K562 (cell line): Measurements from ENCODE around the gene NECAB3. TPM values are rescaled to one million over a fixed set of nuclear protein-coding genes. Genes with fewer than 3 reads are reported as not detected.
A peak's percentile ranks its signal among the peaks of the same experiment; 100 is the strongest.

Experiments
- ARID1B ChIP-seq: fragments of 450-650 bp; IDR thresholded peaks from 2 replicates; pipeline ENCODE4 v1.6.1; 2016; ENCODE audit warnings: antibody characterized with exemption, mild to moderate bottlenecking, inconsistent platforms
- ARNT ChIP-seq, 2 experiments: fragments of 450-650 bp; IDR thresholded peaks; 2 replicates each; pipeline ENCODE4 v1.6.1; 2016; ENCODE audit warnings: mild to moderate bottlenecking in 1 of 2
- CHD2 ChIP-seq: IDR thresholded peaks from 2 replicates; pipeline ENCODE4 v1.6.1; 2011; ENCODE audit warnings: low read depth, low read length
- CREB1 ChIP-seq, 2 experiments: sonication (generic) in 1 of 2; formaldehyde crosslinking in 1 of 2; IDR thresholded peaks; 2 replicates each; pipeline versions ENCODE4 v1.6.1 to v1.8.0; 2012 to 2022; ENCODE audit warnings: inconsistent platforms in 1 of 2, mild to moderate bottlenecking in 1 of 2, missing genetic modification reagents in 1 of 2, moderate library complexity in 1 of 2
- CREM ChIP-seq: IDR thresholded peaks from 2 replicates; pipeline ENCODE4 v1.6.1; 2014; ENCODE audit warnings: antibody characterized with exemption, low read depth
- ELF4 ChIP-seq: fragments of 450-650 bp; formaldehyde crosslinking; IDR thresholded peaks from 2 replicates; pipeline ENCODE4 v1.4.0; 2022; ENCODE audit warnings: missing genetic modification characterization
- EP400 ChIP-seq: fragments of 450-650 bp; IDR thresholded peaks from 2 replicates; pipeline ENCODE4 v1.6.1; 2017; ENCODE audit warnings: antibody characterized with exemption, mild to moderate bottlenecking, moderate library complexity
- FOXK2 ChIP-seq, 2 experiments: fragments of 450-650 bp; IDR thresholded peaks in 1 of 2; conservative IDR thresholded peaks in 1 of 2; 2 replicates each; pipeline ENCODE4 v1.6.1; 2016; ENCODE audit warnings: low read depth in 2 of 2, mild to moderate bottlenecking in 1 of 2
- GATAD2A ChIP-seq: fragments of 450-650 bp; IDR thresholded peaks from 2 replicates; pipeline ENCODE4 v1.6.1; 2017
- HDGF ChIP-seq: fragments of 450-650 bp; IDR thresholded peaks from 2 replicates; pipeline ENCODE4 v1.6.1; 2016
- HLTF ChIP-seq: fragments of 450-650 bp; IDR thresholded peaks from 2 replicates; pipeline ENCODE4 v1.6.1; 2016
- HMG20B ChIP-seq: fragments of 250-450 bp; sonication (Bioruptor Pico); IDR thresholded peaks from 2 replicates; pipeline ENCODE4 v1.5.0; 2021; ENCODE audit warnings: mild to moderate bottlenecking
- HOXB6 ChIP-seq: fragments of 250-450 bp; sonication (Bioruptor Pico); IDR thresholded peaks from 2 replicates; pipeline ENCODE4 v1.5.1; 2022; ENCODE audit warnings: mild to moderate bottlenecking, borderline replicate concordance
- NFIC ChIP-seq: fragments of 450-650 bp; IDR thresholded peaks from 2 replicates; pipeline ENCODE4 v1.6.1; 2017; ENCODE audit warnings: mild to moderate bottlenecking, inconsistent platforms
- POLR2B ChIP-seq: fragments of 450-650 bp; IDR thresholded peaks from 2 replicates; pipeline ENCODE4 v1.6.1; 2018; ENCODE audit warnings: low read depth; ENCODE audit not compliant: partially characterized antibody
- PTTG1 ChIP-seq: fragments of 450-650 bp; IDR thresholded peaks from 2 replicates; pipeline ENCODE4 v1.6.1; 2016; ENCODE audit warnings: low read depth, mild to moderate bottlenecking, missing genetic modification characterization, missing compliant biosample characterization
- SMARCA4 ChIP-seq: fragments of 450-650 bp; IDR thresholded peaks from 2 replicates; pipeline ENCODE4 v1.6.1; 2016
- TARDBP ChIP-seq: fragments of 450-650 bp; IDR thresholded peaks from 2 replicates; pipeline ENCODE4 v1.6.1; 2016
- ZNF124 ChIP-seq: sonication (generic); formaldehyde crosslinking; IDR thresholded peaks from 2 replicates; pipeline ENCODE4 v1.8.1; 2022; ENCODE audit warnings: missing genetic modification reagents
- ZNF282 ChIP-seq: sonication (generic); formaldehyde crosslinking; IDR thresholded peaks from 2 replicates; pipeline ENCODE4 v1.8.1; 2023; ENCODE audit warnings: missing genetic modification reagents
- polyA plus RNA-seq, 8 experiments: library from polyadenylated mRNA; depleted of rRNA in 4 of 8; stranded (reverse) in 5 of 8; unstranded in 3 of 8; fragments of >200 nt; fragmentation: Nextera tagmentation in 2 of 8; fragmentation: Illumina TruSeq in 1 of 8; extraction: Ambion mirVana in 2 of 8; extraction: Trizol in 1 of 8; gene quantifications; 2 replicates each; pipeline versions ENCODE4 v1.2.1 to v1.2.3, GENCODE V29; 2011 to 2014; ENCODE audit warnings: inconsistent platforms in 1 of 8, missing spikeins in 1 of 8
- total RNA-seq, 7 experiments: library from RNA; depleted of rRNA in 6 of 7; stranded (reverse); fragments of >200 nt in 6 of 7; fragmentation: Illumina TruSeq in 2 of 7; extraction: Trizol in 2 of 7; gene quantifications; 2 replicates each; pipeline versions ENCODE4 v1.2.1 to v1.2.3, GENCODE V29; 2011 to 2021; ENCODE audit warnings: low replicate concordance in 1 of 7
- TF ChIP-seq, protein P1 (sequence below): sonication (generic); formaldehyde crosslinking; IDR thresholded peaks from 2 replicates; pipeline ENCODE4 v1.9.0; 2022; ENCODE audit warnings: mild to moderate bottlenecking, missing genetic modification reagents
- TF ChIP-seq, protein P2 (sequence below): fragments of 250-450 bp; sonication (Bioruptor Pico); IDR thresholded peaks from 2 replicates; pipeline ENCODE4 v1.8.0; 2021; ENCODE audit warnings: moderate library complexity, mild to moderate bottlenecking, inconsistent platforms
- TF ChIP-seq, protein P3 (sequence below): sonication (generic); formaldehyde crosslinking; IDR thresholded peaks from 2 replicates; pipeline ENCODE4 v1.8.0; 2022; ENCODE audit warnings: mild to moderate bottlenecking, missing genetic modification reagents

The NECAB3 gene
- total and polyA plus RNA-seq, 9 of the 15 experiments (the other 6 are each of a cell fraction or from before 2014, with no cell fraction given): 0.94 to 63.3 (median 31.5) TPM

DNA sequence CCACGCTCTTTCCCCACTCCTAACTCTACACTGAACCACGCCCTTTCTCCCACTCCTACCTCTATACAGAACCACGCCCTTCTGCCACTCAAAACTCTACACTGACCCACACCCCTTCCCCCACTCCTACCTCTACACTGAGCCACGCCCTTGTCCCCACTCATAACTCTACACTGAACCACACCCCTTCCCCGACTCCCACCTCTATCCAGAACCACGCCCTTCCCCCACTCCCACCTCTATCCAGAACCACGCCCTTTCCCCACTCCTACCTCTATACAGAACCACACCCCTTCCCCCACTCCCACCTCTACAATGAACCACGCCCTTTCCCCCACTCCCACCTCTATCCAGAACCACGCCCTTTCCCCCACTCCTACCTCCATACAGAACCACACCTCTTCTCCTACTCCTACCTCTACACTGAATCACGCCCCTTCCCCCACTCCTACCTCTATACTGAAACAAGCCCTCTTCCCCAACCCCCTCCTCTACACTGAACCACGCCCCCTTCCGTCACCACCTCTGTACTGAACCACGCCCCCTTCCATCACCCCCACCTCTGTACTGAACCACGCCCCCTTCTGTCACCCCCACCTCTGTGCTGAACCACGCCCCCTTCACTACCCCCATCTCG, 35.8 kb upstream of the NECAB3 start (continued):
- no peak for TF ChIP-seq CREB1 (IDR thresholded peaks at IDR 0.05)
- peak; percentile 19; the same call in 1 of the 2 replicates for TF ChIP-seq CREB1 (CRISPR knock-in tag; IDR thresholded peaks at IDR 0.05)
- peak; percentile 41; the same call in 1 of the 2 replicates for TF ChIP-seq EP400
- no peak for TF ChIP-seq HMG20B (CRISPR knock-in tag)
- TF ChIP-seq TARDBP: no peak
- TF ChIP-seq ELF4 (CRISPR knock-in tag): 0 out of 2 replicates have a peak, but pooled peaks have one; percentile 22
- TF ChIP-seq POLR2B: peak; percentile 43
- no peak for TF ChIP-seq HOXB6 (CRISPR knock-in tag)
- TF ChIP-seq CREM: peak; percentile 12; the same call in 1 of the 2 replicates
- TF ChIP-seq, protein P1, sequence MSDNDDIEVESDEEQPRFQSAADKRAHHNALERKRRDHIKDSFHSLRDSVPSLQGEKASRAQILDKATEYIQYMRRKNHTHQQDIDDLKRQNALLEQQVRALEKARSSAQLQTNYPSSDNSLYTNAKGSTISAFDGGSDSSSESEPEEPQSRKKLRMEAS (CRISPR knock-in tag): no peak
- peak; percentile 41; the same call in 1 of the 2 replicates for TF ChIP-seq NFIC
- peak; percentile 49 to 68; a peak in 2 of 4 replicates for TF ChIP-seq FOXK2 (conservative IDR thresholded peaks at IDR 0.05 in 1 of 2, IDR thresholded peaks at IDR 0.05 in 1 of 2; ENCODE audit: low read depth in 2 of 2)
- TF ChIP-seq HDGF: 0 out of 2 replicates have a peak, but pooled peaks have one; percentile 78
- 0 out of 2 replicates have a peak, but pooled peaks have one; percentile 19 for TF ChIP-seq CHD2
- TF ChIP-seq SMARCA4: peak; percentile 23; the same call in 1 of the 2 replicates
- TF ChIP-seq, protein P2, sequence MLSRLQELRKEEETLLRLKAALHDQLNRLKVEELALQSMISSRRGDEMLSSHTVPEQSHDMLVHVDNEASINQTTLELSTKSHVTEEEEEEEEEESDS (CRISPR knock-in tag): no peak
- no peak for TF ChIP-seq ZNF124 (CRISPR knock-in tag)
- TF ChIP-seq HLTF: 0 out of 2 replicates have a peak, but pooled peaks have one; percentile 38
- peak in 1 of 2 experiments; percentile 36; a peak in 1 of 4 replicates for TF ChIP-seq ARNT (IDR thresholded peaks at IDR 0.05)
- TF ChIP-seq, protein P3, sequence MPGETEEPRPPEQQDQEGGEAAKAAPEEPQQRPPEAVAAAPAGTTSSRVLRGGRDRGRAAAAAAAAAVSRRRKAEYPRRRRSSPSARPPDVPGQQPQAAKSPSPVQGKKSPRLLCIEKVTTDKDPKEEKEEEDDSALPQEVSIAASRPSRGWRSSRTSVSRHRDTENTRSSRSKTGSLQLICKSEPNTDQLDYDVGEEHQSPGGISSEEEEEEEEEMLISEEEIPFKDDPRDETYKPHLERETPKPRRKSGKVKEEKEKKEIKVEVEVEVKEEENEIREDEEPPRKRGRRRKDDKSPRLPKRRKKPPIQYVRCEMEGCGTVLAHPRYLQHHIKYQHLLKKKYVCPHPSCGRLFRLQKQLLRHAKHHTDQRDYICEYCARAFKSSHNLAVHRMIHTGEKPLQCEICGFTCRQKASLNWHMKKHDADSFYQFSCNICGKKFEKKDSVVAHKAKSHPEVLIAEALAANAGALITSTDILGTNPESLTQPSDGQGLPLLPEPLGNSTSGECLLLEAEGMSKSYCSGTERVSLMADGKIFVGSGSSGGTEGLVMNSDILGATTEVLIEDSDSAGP: no peak
- TF ChIP-seq ZNF282: no peak
- TF ChIP-seq GATAD2A: peak; percentile 61; the same call in 1 of the 2 replicates
- TF ChIP-seq ARID1B: 0 out of 2 replicates have a peak, but pooled peaks have one; percentile 25
- no peak for TF ChIP-seq PTTG1
- TF ChIP-seq, all 486 proteins: peak for 45
